ENCODE data around the gene ADGRE3. TPM values are rescaled to one million over a fixed set of nuclear protein-coding genes. Genes with fewer than 3 reads are reported as not detected.

ADGRE3 gene
- total RNA-seq, 1 donor from 2014 or later, result not detected

GRCh38 chr19:14695471-14695870, 20.8 kb upstream of the ADGRE3 start:
- Mint-ChIP-seq H3K36me3 (peaks cover 13% of the 10 kb centered on the region), H3K27me3 (ENCODE audit: insufficient read depth, low read depth) (peaks cover 5% of the 10 kb centered on the region), H3K4me3 (no peak overlapping the region), H3K4me1 (peaks cover 8% of the 10 kb centered on the region), H3K27ac (no peak overlapping the region), H3K9me3 (no peaks in the 10 kb centered on the region)
- H4K20me1 ChIP-seq (ENCODE audit: low read depth), result no peaks in the 10 kb centered on the region
- peaks cover 8% of the 10 kb centered on the region for H3K79me2 ChIP-seq (ENCODE audit: low read depth)
- H3K4me3 ChIP-seq, result no peak overlapping the region
- H3F3A ChIP-seq (ENCODE audit: low read depth), result peaks cover 2% of the 10 kb centered on the region
- H3K4me1 ChIP-seq, result peaks cover 5% of the 10 kb centered on the region
- no peaks in the 10 kb centered on the region for H3K36me3 ChIP-seq
- H3K9ac ChIP-seq, result no peak overlapping the region
- TF ChIP-seq CTCF (IDR thresholded peaks at IDR 0.05), result no peak
- TF ChIP-seq EZH2 (IDR thresholded peaks at IDR 0.05), result no peak
- no peak for TF ChIP-seq EZH2phosphoT487 (IDR thresholded peaks at IDR 0.05)
- no peaks in the 10 kb centered on the region for H3K27me3 ChIP-seq
- no peak overlapping the region for H3K4me2 ChIP-seq
- DNase-seq (ENCODE audit: low spot score), result no peak
- no peak overlapping the region for H2AFZ ChIP-seq (replicated peaks)
- no peak overlapping the region for H3K27ac ChIP-seq
- no peaks in the 10 kb centered on the region for H3K9me3 ChIP-seq (ENCODE audit: low read depth)

- Histone ChIP-seq H2AFZ (replicated peaks) (no peak overlapping the region), H3K9me3 (ENCODE audit: low read depth) (no peaks in the 10 kb centered on the region), H3K4me3 (no peak overlapping the region), H3K4me1 (peaks cover 5% of the 10 kb centered on the region), H3K4me2 (no peak overlapping the region), H3F3A (ENCODE audit: low read depth) (peaks cover 9% of the 10 kb centered on the region), H3K9ac (no peak overlapping the region), H3K27me3 (no peaks in the 10 kb centered on the region), H3K27ac (no peak overlapping the region), H3K79me2 (ENCODE audit: low read depth) (peaks cover 8% of the 10 kb centered on the region), H3K36me3 (no peaks in the 10 kb centered on the region), H4K20me1 (ENCODE audit: low read depth) (no peaks in the 10 kb centered on the region)
- peaks cover 5% of the 10 kb centered on the region for H3K27me3 Mint-ChIP-seq (ENCODE audit: insufficient read depth, low read depth)
- H3K9me3 Mint-ChIP-seq, result no peaks in the 10 kb centered on the region
- no peak overlapping the region for H3K4me3 Mint-ChIP-seq
- peaks cover 9% of the 10 kb centered on the region for H3K4me1 Mint-ChIP-seq
- H3K36me3 Mint-ChIP-seq, result peaks cover 11% of the 10 kb centered on the region
- no peak overlapping the region for H3K27ac Mint-ChIP-seq
- no peak for DNase-seq (ENCODE audit: low spot score)
- TF ChIP-seq EZH2phosphoT487 (IDR thresholded peaks at IDR 0.05), result no peak
- no peak for TF ChIP-seq CTCF (IDR thresholded peaks at IDR 0.05)
- TF ChIP-seq EZH2 (IDR thresholded peaks at IDR 0.05), result no peak
These were observed 20.1 kb upstream of the ADGRE3 start for GRCh38 chr19:14694641-14695266.

- peaks cover 22% of the 10 kb centered on the region for H3F3A ChIP-seq (ENCODE audit: low read depth)
- no peaks in the 10 kb centered on the region for H3K9me3 ChIP-seq (ENCODE audit: low read depth)
- peaks cover 17% of the 10 kb centered on the region for H3K27me3 ChIP-seq
- DNase-seq (ENCODE audit: low spot score), result peak; percentile 96
- Mint-ChIP-seq H3K4me3 (peak within 1 kb of the TSS; percentile 95), H3K27me3 (ENCODE audit: insufficient read depth, low read depth) (peaks cover 12% of the 10 kb centered on the region), H3K4me1 (peaks cover 9% of the 10 kb centered on the region), H3K27ac (peak within 1 kb of the TSS; percentile 95), H3K9me3 (no peaks in the 10 kb centered on the region), H3K36me3 (no peaks in the 10 kb centered on the region)
- peak within 1 kb of the TSS; percentile 96 for H3K4me3 ChIP-seq
- H3K4me1 ChIP-seq, result peaks cover 7% of the 10 kb centered on the region
- peak within 1 kb of the TSS; percentile 89 for H3K27ac ChIP-seq
- no peaks in the 10 kb centered on the region for H4K20me1 ChIP-seq (ENCODE audit: low read depth)
- H3K36me3 ChIP-seq, result no peaks in the 10 kb centered on the region
- H3K79me2 ChIP-seq (ENCODE audit: low read depth), result peaks cover 8% of the 10 kb centered on the region
- H2AFZ ChIP-seq (replicated peaks), result peak within 1 kb of the TSS; percentile 100
- TF ChIP-seq EZH2 (IDR thresholded peaks at IDR 0.05), result no peak
- H3K9ac ChIP-seq, result peak within 1 kb of the TSS; percentile 70
- H3K4me2 ChIP-seq, result peak within 1 kb of the TSS; percentile 93
These were observed 15.2 kb upstream of the ADGRE3 start, which contains the start of gene ZNF333 for GRCh38 chr19:14689598-14690503. Gene ZNF333, plus strand, starts transcription at chr19:14690048. Its CDS starts 3,444 bp downstream, at chr19:14693492.
